K562 (cell line): ENCODE measurements around the gene COLEC12.

Experiments used
- CREB3 ChIP-seq: fragments of 450-650 bp; conservative IDR thresholded peaks from 2 replicates; pipeline ENCODE4 v1.6.1; 2016; ENCODE audit warnings: missing genetic modification characterization, low read depth, mild to moderate bottlenecking, missing compliant biosample characterization, moderate library complexity
- CTCF ChIP-seq, 3 experiments: IDR thresholded peaks in 2 of 3; conservative IDR thresholded peaks in 1 of 3; 2 replicates each; pipeline ENCODE4 v1.5.1; 2011 to 2012; ENCODE audit warnings: low read length in 3 of 3, mild to moderate bottlenecking in 3 of 3, control low read depth in 2 of 3, improper control_type of control experiment in 1 of 3, inconsistent platforms in 1 of 3, low read depth in 1 of 3, mixed read lengths in 1 of 3, moderate library complexity in 1 of 3; ENCODE audit not compliant: insufficient read depth in 2 of 3
- HDAC2 ChIP-seq: fragments of 450-650 bp; IDR thresholded peaks from 2 replicates; pipeline ENCODE4 v1.6.1; 2016; ENCODE audit warnings: mild to moderate bottlenecking
- HMGXB4 ChIP-seq: sonication (generic); formaldehyde crosslinking; IDR thresholded peaks from 2 replicates; pipeline ENCODE4 v1.8.1; 2023; ENCODE audit warnings: mild to moderate bottlenecking, missing genetic modification reagents
- MXI1 ChIP-seq: IDR thresholded peaks from 2 replicates; pipeline ENCODE4 v1.6.1; 2011; ENCODE audit warnings: low read depth, mild to moderate bottlenecking, improper control_type of control experiment, low read length
- POLR2AphosphoS5 ChIP-seq: IDR thresholded peaks from 2 replicates; pipeline ENCODE4 v1.6.1; 2011; ENCODE audit warnings: mild to moderate bottlenecking, low read depth, low read length, moderate library complexity; ENCODE audit not compliant: control insufficient read depth, insufficient read depth
- RCOR1 ChIP-seq, 2 experiments: IDR thresholded peaks; 2 replicates each; pipeline ENCODE4 v1.6.1; 2012; ENCODE audit warnings: low read depth in 2 of 2, low read length in 2 of 2, borderline replicate concordance in 1 of 2, improper control_type of control experiment in 1 of 2
- TBP ChIP-seq: optimal IDR thresholded peaks from 2 replicates; pipeline ENCODE3; 2011; ENCODE audit warnings: low read depth, low read length, improper control_type of control experiment
- ZNF175 ChIP-seq: fragments of 200-800 bp; sonication (Bioruptor generic); IDR thresholded peaks from 2 replicates; pipeline ENCODE4 v1.6.1; 2016; ENCODE audit warnings: low read depth, mild to moderate bottlenecking, missing genetic modification characterization, missing compliant biosample characterization
- ZNF280A ChIP-seq: fragments of 450-650 bp; IDR thresholded peaks from 2 replicates; pipeline ENCODE4 v1.6.1; 2018; ENCODE audit warnings: mild to moderate bottlenecking, low read depth; ENCODE audit not compliant: partially characterized antibody

GRCh38 chr18:350953-351572 lies 149.4 kb downstream of the COLEC12 start:
- TF ChIP-seq HMGXB4 (CRISPR knock-in tag), result no peak
- no peak for TF ChIP-seq HDAC2
- no peak for TF ChIP-seq RCOR1 (IDR thresholded peaks at IDR 0.05; ENCODE audit: borderline replicate concordance in 1 of 2, low read depth in 2 of 2, low read length in 2 of 2)
- no peak for TF ChIP-seq CTCF (IDR thresholded peaks at IDR 0.05 in 2 of 3, conservative IDR thresholded peaks at IDR 0.05 in 1 of 3; ENCODE audit: insufficient read depth in 2 of 3, low read depth in 1 of 3, low read length in 3 of 3)
- no peak for TF ChIP-seq ZNF280A
- TF ChIP-seq TBP, result no peak
- no peak for TF ChIP-seq CREB3 (tag)
- TF ChIP-seq POLR2AphosphoS5, result no peak
- no peak for TF ChIP-seq MXI1
- TF ChIP-seq ZNF175 (CRISPR knock-in tag), result no peak
